ENCODE data around the gene SYNE4. TPM values are rescaled to one million over a fixed set of nuclear protein-coding genes. Genes with fewer than 3 reads are reported as not detected.

SYNE4 gene
- total and polyA plus RNA-seq, 9 of the 15 experiments (the other 6 are each of a cell fraction or from before 2014, with no cell fraction given) = 0.03 to 0.65 (median 0.29) TPM

- TF ChIP-seq, protein P1, sequence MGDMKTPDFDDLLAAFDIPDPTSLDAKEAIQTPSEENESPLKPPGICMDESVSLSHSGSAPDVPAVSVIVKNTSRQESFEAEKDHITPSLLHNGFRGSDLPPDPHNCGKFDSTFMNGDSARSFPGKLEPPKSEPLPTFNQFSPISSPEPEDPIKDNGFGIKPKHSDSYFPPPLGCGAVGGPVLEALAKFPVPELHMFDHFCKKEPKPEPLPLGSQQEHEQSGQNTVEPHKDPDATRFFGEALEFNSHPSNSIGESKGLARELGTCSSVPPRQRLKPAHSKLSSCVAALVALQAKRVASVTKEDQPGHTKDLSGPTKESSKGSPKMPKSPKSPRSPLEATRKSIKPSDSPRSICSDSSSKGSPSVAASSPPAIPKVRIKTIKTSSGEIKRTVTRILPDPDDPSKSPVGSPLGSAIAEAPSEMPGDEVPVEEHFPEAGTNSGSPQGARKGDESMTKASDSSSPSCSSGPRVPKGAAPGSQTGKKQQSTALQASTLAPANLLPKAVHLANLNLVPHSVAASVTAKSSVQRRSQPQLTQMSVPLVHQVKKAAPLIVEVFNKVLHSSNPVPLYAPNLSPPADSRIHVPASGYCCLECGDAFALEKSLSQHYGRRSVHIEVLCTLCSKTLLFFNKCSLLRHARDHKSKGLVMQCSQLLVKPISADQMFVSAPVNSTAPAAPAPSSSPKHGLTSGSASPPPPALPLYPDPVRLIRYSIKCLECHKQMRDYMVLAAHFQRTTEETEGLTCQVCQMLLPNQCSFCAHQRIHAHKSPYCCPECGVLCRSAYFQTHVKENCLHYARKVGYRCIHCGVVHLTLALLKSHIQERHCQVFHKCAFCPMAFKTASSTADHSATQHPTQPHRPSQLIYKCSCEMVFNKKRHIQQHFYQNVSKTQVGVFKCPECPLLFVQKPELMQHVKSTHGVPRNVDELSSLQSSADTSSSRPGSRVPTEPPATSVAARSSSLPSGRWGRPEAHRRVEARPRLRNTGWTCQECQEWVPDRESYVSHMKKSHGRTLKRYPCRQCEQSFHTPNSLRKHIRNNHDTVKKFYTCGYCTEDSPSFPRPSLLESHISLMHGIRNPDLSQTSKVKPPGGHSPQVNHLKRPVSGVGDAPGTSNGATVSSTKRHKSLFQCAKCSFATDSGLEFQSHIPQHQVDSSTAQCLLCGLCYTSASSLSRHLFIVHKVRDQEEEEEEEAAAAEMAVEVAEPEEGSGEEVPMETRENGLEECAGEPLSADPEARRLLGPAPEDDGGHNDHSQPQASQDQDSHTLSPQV (IDR thresholded peaks at IDR 0.05) = no peak
- TF ChIP-seq TEAD4 (IDR thresholded peaks at IDR 0.05; ENCODE audit: low read length) (no peak), TEAD4 (CRISPR knock-in tag; IDR thresholded peaks at IDR 0.05; ENCODE audit: borderline replicate concordance) (no peak), ZNF830 (CRISPR knock-in tag; IDR thresholded peaks at IDR 0.05) (no peak), THRA (IDR thresholded peaks at IDR 0.05) (no peak), ATF6 (CRISPR knock-in tag; IDR thresholded peaks at IDR 0.05) (peak; percentile 86), ETV6 (IDR thresholded peaks at IDR 0.05; ENCODE audit: borderline replicate concordance in 1 of 2, low read depth in 2 of 2, low read length in 1 of 2) (no peak), ETV6 (CRISPR knock-in tag; IDR thresholded peaks at IDR 0.05; ENCODE audit: borderline replicate concordance) (no peak), NR2C2 (CRISPR knock-in tag; IDR thresholded peaks at IDR 0.05) (no peak), NR2C2 (tag; IDR thresholded peaks at IDR 0.05) (no peak), NRF1 (conservative IDR thresholded peaks at IDR 0.05 in 1 of 2, IDR thresholded peaks at IDR 0.05 in 1 of 2) (no peak), TCF3 (CRISPR knock-in tag; IDR thresholded peaks at IDR 0.05) (no peak), HDAC6 (IDR thresholded peaks at IDR 0.05; ENCODE audit: low read depth, low read length) (no peak), FIP1L1 (IDR thresholded peaks at IDR 0.05; ENCODE audit: low read depth, low read length, poor library complexity, severe bottlenecking) (no peak), NKRF (IDR thresholded peaks at IDR 0.05; ENCODE audit: borderline replicate concordance) (peak; percentile 89)
Observed at GRCh38 chr19:36054733-36055686, 46.4 kb upstream of the SYNE4 start, which contains the start of gene WDR62 (continued).

Data from K562 (cell line).